GM12878 (cell line): ENCODE measurements around the gene ATRN. TPM values are rescaled to one million over a fixed set of nuclear protein-coding genes. Genes with fewer than 3 reads are reported as not detected.

Experiments used
- ATAC-seq: fragments of 200-7000 bp; cut with Tn5 transposase; 3 replicates; pipeline ENCODE4 v1.9.1; 2020; ENCODE audit warnings: mild to moderate bottlenecking, moderate library complexity
- BruUV-seq: library from RNA; stranded (reverse); fragments of 400-500 nt; replicated peaks from 2 replicates; lab custom pipeline; 2021; lab: Mats Ljungman, UMichigan
- CTCF ChIA-PET: fragments of 300-600 bp; sonication (Branson Sonifier 250); formaldehyde crosslinking; extraction: SDS; loops from one replicate; lab custom pipeline; 2021; ENCODE audit warnings: inconsistent platforms; lab: Yijun Ruan, JAX
- POLR2A ChIA-PET: fragments of 350-600 bp; formaldehyde crosslinking; extraction: SDS; loops from one replicate; lab custom pipeline; 2021; ENCODE audit warnings: inconsistent platforms; lab: Charles Lee
- RAD21 ChIA-PET: fragments of 300-600 bp; sonication (Branson Sonifier 250); formaldehyde crosslinking; loops from one replicate; lab custom pipeline; 2023; ENCODE audit warnings: antibody characterized with exemption; ENCODE audit not compliant: unreplicated experiment; lab: Charles Lee
- SMC1A ChIA-PET: fragments of 300-600 bp; sonication (Branson Sonifier 250); formaldehyde crosslinking; loops from one replicate; lab custom pipeline; 2023; ENCODE audit not compliant: unreplicated experiment, uncharacterized antibody; lab: Charles Lee
- DNase-seq: peaks from one replicate; pipeline ENCODE4 v3.0.0-alpha.2; 2011; ENCODE audit warnings: low read depth, low spot score
- FAIRE-seq: peaks from 3 replicates; lab custom pipeline; 2011; peaks lifted over from hg19 to GRCh38; lab: Jason Lieb, UNC
- H2AFZ ChIP-seq: 2 replicates; pipeline ENCODE4 v1.6.0; 2011; ENCODE audit warnings: low read depth, low read length, control low read depth; ENCODE audit not compliant: control insufficient read depth
- H3K27ac ChIP-seq: 2 replicates; pipeline ENCODE4 v1.5.1; 2011; ENCODE audit warnings: control low read depth; ENCODE audit not compliant: control insufficient read depth, insufficient read depth
- H3K27me3 ChIP-seq, 2 experiments: replicated peaks in 1 of 2; 2 replicates each; pipeline versions ENCODE4 v1.6.0 to v1.6.1; 2011; ENCODE audit warnings: low read length in 1 of 2; ENCODE audit not compliant: control insufficient read depth in 2 of 2, insufficient read depth in 2 of 2
- H3K36me3 ChIP-seq, 2 experiments: 2 replicates each; pipeline ENCODE4 v1.5.1; 2011; ENCODE audit warnings: low read length in 1 of 2; ENCODE audit not compliant: control insufficient read depth in 2 of 2, insufficient read depth in 2 of 2
- H3K4me1 ChIP-seq: 2 replicates; pipeline ENCODE4 v1.6.1; 2011; ENCODE audit warnings: mild to moderate bottlenecking, low read length, moderate library complexity, mixed read lengths; ENCODE audit not compliant: control insufficient read depth, insufficient read depth
- H3K4me2 ChIP-seq: 2 replicates; pipeline ENCODE4 v1.6.0; 2011; ENCODE audit warnings: control low read depth; ENCODE audit not compliant: control insufficient read depth, insufficient read depth
- H3K4me3 ChIP-seq: fragments of 200-600 bp; sonication (generic); 2 replicates; pipeline ENCODE4 v1.5.1; 2016
- H3K79me2 ChIP-seq: 2 replicates; pipeline ENCODE4 v1.6.0; 2011; ENCODE audit warnings: low read length; ENCODE audit not compliant: control insufficient read depth, insufficient read depth
- H3K9ac ChIP-seq: 2 replicates; pipeline ENCODE4 v1.8.0; 2011; ENCODE audit warnings: low read length, control low read depth, mixed read lengths; ENCODE audit not compliant: control insufficient read depth, insufficient read depth
- H3K9me3 ChIP-seq: replicated peaks from 3 replicates; pipeline ENCODE4 v1.5.1; 2011; ENCODE audit warnings: mild to moderate bottlenecking, low read length; ENCODE audit not compliant: control insufficient read depth, insufficient read depth
- H4K20me1 ChIP-seq: 2 replicates; pipeline ENCODE4 v1.6.0; 2011; ENCODE audit not compliant: control insufficient read depth, insufficient read depth
- CBFB ChIP-seq: IDR thresholded peaks from 2 replicates; pipeline ENCODE4 v1.6.1; 2016; ENCODE audit warnings: antibody characterized with exemption, low read depth
- CHD4 ChIP-seq: fragments of 200-600 bp; sonication (generic); IDR thresholded peaks from 2 replicates; pipeline ENCODE4 v1.6.1; 2016; ENCODE audit warnings: mild to moderate bottlenecking
- CUX1 ChIP-seq: IDR thresholded peaks from 2 replicates; pipeline ENCODE4 v1.6.1; 2012; ENCODE audit warnings: improper control_type of control experiment, low read depth, low read length; ENCODE audit not compliant: insufficient replicate concordance
- ESRRA ChIP-seq: IDR thresholded peaks from 2 replicates; pipeline ENCODE4 v1.6.1; 2012; ENCODE audit warnings: mild to moderate bottlenecking, low read length, improper control_type of control experiment
- MLLT1 ChIP-seq: fragments of 450-650 bp; IDR thresholded peaks from 2 replicates; pipeline ENCODE4 v1.6.1; 2016; ENCODE audit warnings: mild to moderate bottlenecking
- SIX5 ChIP-seq: IDR thresholded peaks from 2 replicates; pipeline ENCODE4 v1.6.1; 2011; ENCODE audit warnings: mild to moderate bottlenecking, low read depth, low read length, moderate library complexity; ENCODE audit not compliant: severe bottlenecking
- SMARCA5 ChIP-seq: fragments of 450-650 bp; IDR thresholded peaks from 2 replicates; pipeline ENCODE4 v1.6.1; 2017; ENCODE audit warnings: mild to moderate bottlenecking
- STAT1 ChIP-seq: fragments of 450-650 bp; conservative IDR thresholded peaks from 2 replicates; pipeline ENCODE4 v1.6.1; 2014; ENCODE audit warnings: antibody characterized with exemption, mild to moderate bottlenecking
- STAT3 ChIP-seq: IDR thresholded peaks from 2 replicates; pipeline ENCODE4 v1.6.1; 2011; ENCODE audit warnings: low read depth, low read length, improper control_type of control experiment
- WGBS: methylation state at CpG from one replicate; pipeline ENCODE4 v1.1.6; 2016; ENCODE audit warnings: low lambda C conversion rate; ENCODE audit not compliant: insufficient replicate concordance, insufficient coverage; ENCODE audit errors: missing lambda C conversion rate; 5-methylcytosine and 5-hydroxymethylcytosine counted together
- in situ Hi-C: fragments of 300-500 bp; cut with MboI; formaldehyde crosslinking; loops from 9 replicates; pipeline ENCODE4 v1.14.3; 2018; ENCODE audit warnings: mixed read lengths
- intact Hi-C: fragments of 100-400 bp; cut with micrococcal nuclease; formaldehyde crosslinking; loops from one replicate; pipeline ENCODE4 v1.14.2; 2022; ENCODE audit not compliant: unreplicated experiment
- polyA plus RNA-seq, 11 experiments: library from polyadenylated mRNA; depleted of rRNA in 4 of 11; unstranded in 6 of 11; stranded (reverse) in 5 of 11; fragments of >200 nt; fragmentation: Nextera tagmentation in 4 of 11; fragmentation: Illumina TruSeq in 1 of 11; extraction: Ambion mirVana in 4 of 11; extraction: Trizol in 1 of 11; gene quantifications; 1 replicate in 1 of 11; 2 replicates in 10 of 11; pipeline versions ENCODE4 v1.2.1 to v1.2.3, GENCODE V29; 2011 to 2016; ENCODE audit warnings: inconsistent platforms in 2 of 11, missing spikeins in 2 of 11, low read depth in 1 of 11
- total RNA-seq, 4 experiments: library from RNA; depleted of rRNA in 3 of 4; stranded (reverse); fragments of >200 nt in 3 of 4; fragmentation: Illumina TruSeq in 1 of 4; extraction: Trizol in 1 of 4; gene quantifications; 2 replicates each; pipeline versions ENCODE4 v1.2.1 to v1.2.3, GENCODE V29; 2013 to 2021
- TF ChIP-seq, protein P1 (sequence below): fragments of 450-650 bp; IDR thresholded peaks from 2 replicates; pipeline ENCODE4 v1.6.1; 2017; ENCODE audit warnings: mild to moderate bottlenecking, moderate library complexity
- TF ChIP-seq, protein P2 (sequence below): IDR thresholded peaks from 2 replicates; pipeline ENCODE4 v1.6.1; 2011; ENCODE audit warnings: low read depth, low read length, improper control_type of control experiment, borderline replicate concordance

Gene ATRN
- total and polyA plus RNA-seq, 10 of the 15 experiments (the other 5 are each of a cell fraction or from before 2014, with no cell fraction given), result 0.71 to 11.6 (median 6.9) TPM

- BruUV-seq, result no TSS peak
- SMC1A ChIA-PET, result no interaction called here
- Histone ChIP-seq H3K79me2 (no peaks in the 10 kb centered on the region), H3K4me1 (no peaks in the 10 kb centered on the region), H3K9ac (no peak overlapping the region), H4K20me1 (no peaks in the 10 kb centered on the region), H3K4me3 (no peak overlapping the region), H3K4me2 (no peak overlapping the region), H3K27ac (no peak overlapping the region), H3K9me3 (no peaks in the 10 kb centered on the region), H2AFZ (no peak overlapping the region), H3K36me3 (no peaks in the 10 kb centered on the region; a peak in 1 of 4 replicates), H3K27me3 (no peaks in the 10 kb centered on the region)
- no peak for ATAC-seq
- TF ChIP-seq CHD4 (no peak), SMARCA5 (no peak), CUX1 (no peak), CBFB (no peak), ESRRA (no peak), STAT1 (no peak), STAT3 (no peak), MLLT1 (no peak), SIX5 (no peak)
- TF ChIP-seq, protein P1, sequence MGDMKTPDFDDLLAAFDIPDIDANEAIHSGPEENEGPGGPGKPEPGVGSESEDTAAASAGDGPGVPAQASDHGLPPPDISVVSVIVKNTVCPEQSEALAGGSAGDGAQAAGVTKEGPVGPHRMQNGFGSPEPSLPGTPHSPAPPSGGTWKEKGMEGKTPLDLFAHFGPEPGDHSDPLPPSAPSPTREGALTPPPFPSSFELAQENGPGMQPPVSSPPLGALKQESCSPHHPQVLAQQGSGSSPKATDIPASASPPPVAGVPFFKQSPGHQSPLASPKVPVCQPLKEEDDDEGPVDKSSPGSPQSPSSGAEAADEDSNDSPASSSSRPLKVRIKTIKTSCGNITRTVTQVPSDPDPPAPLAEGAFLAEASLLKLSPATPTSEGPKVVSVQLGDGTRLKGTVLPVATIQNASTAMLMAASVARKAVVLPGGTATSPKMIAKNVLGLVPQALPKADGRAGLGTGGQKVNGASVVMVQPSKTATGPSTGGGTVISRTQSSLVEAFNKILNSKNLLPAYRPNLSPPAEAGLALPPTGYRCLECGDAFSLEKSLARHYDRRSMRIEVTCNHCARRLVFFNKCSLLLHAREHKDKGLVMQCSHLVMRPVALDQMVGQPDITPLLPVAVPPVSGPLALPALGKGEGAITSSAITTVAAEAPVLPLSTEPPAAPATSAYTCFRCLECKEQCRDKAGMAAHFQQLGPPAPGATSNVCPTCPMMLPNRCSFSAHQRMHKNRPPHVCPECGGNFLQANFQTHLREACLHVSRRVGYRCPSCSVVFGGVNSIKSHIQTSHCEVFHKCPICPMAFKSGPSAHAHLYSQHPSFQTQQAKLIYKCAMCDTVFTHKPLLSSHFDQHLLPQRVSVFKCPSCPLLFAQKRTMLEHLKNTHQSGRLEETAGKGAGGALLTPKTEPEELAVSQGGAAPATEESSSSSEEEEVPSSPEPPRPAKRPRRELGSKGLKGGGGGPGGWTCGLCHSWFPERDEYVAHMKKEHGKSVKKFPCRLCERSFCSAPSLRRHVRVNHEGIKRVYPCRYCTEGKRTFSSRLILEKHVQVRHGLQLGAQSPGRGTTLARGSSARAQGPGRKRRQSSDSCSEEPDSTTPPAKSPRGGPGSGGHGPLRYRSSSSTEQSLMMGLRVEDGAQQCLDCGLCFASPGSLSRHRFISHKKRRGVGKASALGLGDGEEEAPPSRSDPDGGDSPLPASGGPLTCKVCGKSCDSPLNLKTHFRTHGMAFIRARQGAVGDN, result no peak
- TF ChIP-seq, protein P2, sequence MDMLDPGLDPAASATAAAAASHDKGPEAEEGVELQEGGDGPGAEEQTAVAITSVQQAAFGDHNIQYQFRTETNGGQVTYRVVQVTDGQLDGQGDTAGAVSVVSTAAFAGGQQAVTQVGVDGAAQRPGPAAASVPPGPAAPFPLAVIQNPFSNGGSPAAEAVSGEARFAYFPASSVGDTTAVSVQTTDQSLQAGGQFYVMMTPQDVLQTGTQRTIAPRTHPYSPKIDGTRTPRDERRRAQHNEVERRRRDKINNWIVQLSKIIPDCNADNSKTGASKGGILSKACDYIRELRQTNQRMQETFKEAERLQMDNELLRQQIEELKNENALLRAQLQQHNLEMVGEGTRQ, result no peak
- intact Hi-C loops (no loop called here), in situ Hi-C loops (no loop called here)
- POLR2A ChIA-PET, result no interaction called here
- WGBS, result 80% methylated on average over 3 of the region's 3 CpGs
- DNase-seq, result no peak
- CTCF ChIA-PET, result interaction anchor here (1.6 kb wide), 1 partner anchor 158 kb away, joined by 4 read pairs; no protein-coding TSS in a partner anchor
- RAD21 ChIA-PET, result no interaction called here
- FAIRE-seq, result no peak
Measured at GRCh38 chr20:3553663-3554062, 82.8 kb downstream of the ATRN start.
